Trophoblast cell (in vitro differentiated cells and primary cell): ENCODE data around the gene ANP32B.

Experiments used
- DNase-seq, 2 donors: peaks; one replicate each; pipeline ENCODE4 v3.0.0-alpha.2; 2016
- H2AFZ ChIP-seq: 2 replicates; pipeline ENCODE4 v1.6.1; 2013; ENCODE audit warnings: low read length, moderate library complexity, mild to moderate bottlenecking; ENCODE audit not compliant: insufficient read depth, poor library complexity
- H2AK5ac ChIP-seq: 2 replicates; pipeline ENCODE4 v1.6.1; 2013; ENCODE audit warnings: mild to moderate bottlenecking, low read length
- H2BK120ac ChIP-seq: 2 replicates; pipeline ENCODE4 v1.6.1; 2013; ENCODE audit warnings: low read length, mild to moderate bottlenecking, moderate library complexity; ENCODE audit not compliant: insufficient read depth, poor library complexity
- H2BK12ac ChIP-seq: 2 replicates; pipeline ENCODE4 v1.6.1; 2013; ENCODE audit warnings: mild to moderate bottlenecking, low read length, moderate library complexity
- H2BK5ac ChIP-seq: 2 replicates; pipeline ENCODE4 v1.6.1; 2013; ENCODE audit warnings: low read length, low read depth, moderate library complexity, mild to moderate bottlenecking; ENCODE audit not compliant: poor library complexity
- H3K14ac ChIP-seq: 2 replicates; pipeline ENCODE4 v1.6.1; 2013; ENCODE audit warnings: mild to moderate bottlenecking, low read length
- H3K18ac ChIP-seq: 2 replicates; pipeline ENCODE4 v1.6.1; 2013; ENCODE audit warnings: mild to moderate bottlenecking, low read length
- H3K23ac ChIP-seq: 2 replicates; pipeline ENCODE4 v1.6.1; 2013; ENCODE audit warnings: low read length
- H3K27ac ChIP-seq: 2 replicates; pipeline ENCODE4 v1.5.1; 2013; ENCODE audit warnings: low read depth, mild to moderate bottlenecking, inconsistent platforms, low read length, moderate library complexity
- H3K27me3 ChIP-seq: 2 replicates; pipeline ENCODE4 v1.6.1; 2013; ENCODE audit warnings: inconsistent platforms, mild to moderate bottlenecking, low read length, moderate library complexity; ENCODE audit not compliant: insufficient read depth
- H3K36me3 ChIP-seq, 2 experiments: 1 replicate in 1 of 2; 2 replicates in 1 of 2; pipeline ENCODE4 v1.6.1; 2013; ENCODE audit warnings: low read length in 2 of 2, mild to moderate bottlenecking in 2 of 2, moderate library complexity in 1 of 2; ENCODE audit not compliant: insufficient read depth in 2 of 2, control insufficient read depth in 1 of 2
- H3K4ac ChIP-seq: 2 replicates; pipeline ENCODE4 v1.6.1; 2013; ENCODE audit warnings: low read depth, mild to moderate bottlenecking, low read length, moderate library complexity
- H3K4me1 ChIP-seq, 2 experiments: 1 replicate in 1 of 2; 2 replicates in 1 of 2; pipeline ENCODE4 v1.6.1; 2013; ENCODE audit warnings: low read length in 2 of 2, mild to moderate bottlenecking in 2 of 2, moderate library complexity in 1 of 2; ENCODE audit not compliant: insufficient read depth in 2 of 2, control insufficient read depth in 1 of 2
- H3K4me2 ChIP-seq: 2 replicates; pipeline ENCODE4 v1.6.1; 2013; ENCODE audit warnings: inconsistent platforms, mild to moderate bottlenecking, low read length, moderate library complexity
- H3K4me3 ChIP-seq: 2 replicates; pipeline ENCODE4 v1.5.1; 2013; ENCODE audit warnings: mild to moderate bottlenecking, low read depth, low read length, inconsistent platforms
- H3K79me1 ChIP-seq: one replicate; pipeline ENCODE4 v1.6.1; 2013; ENCODE audit warnings: low read length
- H3K79me2 ChIP-seq: 2 replicates; pipeline ENCODE4 v1.6.1; 2013; ENCODE audit warnings: low read length, mild to moderate bottlenecking; ENCODE audit not compliant: control insufficient read depth, insufficient read depth, poor library complexity
- H3K9ac ChIP-seq: 2 replicates; pipeline ENCODE4 v1.6.1; 2013; ENCODE audit warnings: mild to moderate bottlenecking, low read length
- H3K9me3 ChIP-seq: 2 replicates; pipeline ENCODE4 v1.6.1; 2013; ENCODE audit warnings: low read depth, mild to moderate bottlenecking, control low read depth, inconsistent platforms, low read length; ENCODE audit not compliant: insufficient read depth
- H4K12ac ChIP-seq: 2 replicates; pipeline ENCODE4 v1.6.1; 2013; ENCODE audit warnings: low read depth, mild to moderate bottlenecking, low read length, moderate library complexity
- H4K8ac ChIP-seq: 2 replicates; pipeline ENCODE4 v1.6.1; 2013; ENCODE audit warnings: low read depth, mild to moderate bottlenecking, low read length, moderate library complexity
- H4K91ac ChIP-seq: one replicate; pipeline ENCODE4 v1.6.1; 2013; ENCODE audit warnings: low read depth, mild to moderate bottlenecking, low read length, moderate library complexity
- WGBS: extraction: QIAGEN DNeasy Blood & Tissue Kit; methylation state at CpG from one replicate; pipeline ENCODE4 v1.1.7; 2013; ENCODE audit warnings: missing lambda C conversion rate; ENCODE audit not compliant: insufficient read length, insufficient coverage; ENCODE audit errors: extremely low coverage; 5-methylcytosine and 5-hydroxymethylcytosine counted together

Gene ANP32B

DNA sequence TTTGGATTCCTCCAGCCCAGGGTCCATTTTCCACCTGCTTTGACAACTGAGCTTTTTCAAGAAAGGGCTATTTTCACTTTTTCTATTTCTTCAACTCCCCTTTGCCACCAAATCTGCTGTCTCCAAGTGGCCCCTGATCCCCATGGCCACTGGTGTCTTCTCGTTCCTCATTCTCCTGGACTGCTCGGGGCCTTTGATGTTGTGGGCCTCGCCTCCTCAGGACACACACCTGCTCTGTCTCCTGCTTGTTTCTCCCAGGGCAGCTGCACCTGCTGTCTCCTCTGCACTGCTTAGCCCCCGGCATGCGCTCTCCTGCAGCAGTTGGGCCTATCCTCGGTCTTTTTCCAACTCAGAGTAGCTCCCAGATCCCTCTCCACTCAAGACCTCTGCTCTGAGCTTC lies 57.1 kb downstream of the ANP32B start:
- H2AFZ ChIP-seq: no peak overlapping the region
- H3K36me3 ChIP-seq: peaks cover 0 to 2% of the 10 kb centered on the region in 2 experiments
- H4K91ac ChIP-seq: no peak overlapping the region
- no peak overlapping the region for H2BK12ac ChIP-seq
- H2BK5ac ChIP-seq: no peak overlapping the region
- no peak overlapping the region for H3K27ac ChIP-seq
- H2AK5ac ChIP-seq: no peak overlapping the region
- no peak overlapping the region for H3K4me2 ChIP-seq
- no peak overlapping the region for H3K4me3 ChIP-seq
- H4K12ac ChIP-seq: no peak overlapping the region
- H3K27me3 ChIP-seq: no peaks in the 10 kb centered on the region
- WGBS: no CpG with 5 or more reads among the region's 6 CpGs
- H4K8ac ChIP-seq: no peak overlapping the region
- no peak overlapping the region for H3K23ac ChIP-seq
- no peak for DNase-seq
- H3K9ac ChIP-seq: no peak overlapping the region
- no peak overlapping the region for H3K14ac ChIP-seq
- no peaks in the 10 kb centered on the region for H3K79me1 ChIP-seq
- H2BK120ac ChIP-seq: no peak overlapping the region
- H3K4ac ChIP-seq: no peak overlapping the region
- peaks cover 2% of the 10 kb centered on the region for H3K9me3 ChIP-seq
- no peaks in the 10 kb centered on the region for H3K79me2 ChIP-seq
- H3K4me1 ChIP-seq: no peaks in the 10 kb centered on the region
- no peak overlapping the region for H3K18ac ChIP-seq

DNA sequence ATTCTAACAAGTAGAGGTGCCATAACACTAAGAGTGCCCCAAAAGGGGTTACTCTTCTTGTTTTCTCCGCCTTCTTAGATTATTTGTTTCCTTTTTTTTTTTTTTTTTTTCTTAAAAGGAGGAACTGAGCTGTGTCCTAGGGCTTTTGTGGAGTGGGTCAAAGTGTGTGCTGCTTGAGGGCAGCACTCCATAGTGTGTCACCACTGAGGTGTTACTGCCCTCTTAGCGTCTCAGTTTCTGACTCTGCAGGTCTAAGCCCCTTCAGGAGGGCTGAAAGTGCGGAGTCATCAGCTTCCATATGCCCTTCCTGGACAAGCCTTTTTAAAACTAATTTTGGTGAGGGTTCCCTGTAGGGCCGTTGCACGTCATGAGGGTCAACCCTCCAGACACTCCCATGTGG lies 60.8 kb downstream of the ANP32B start:
- Histone ChIP-seq H3K14ac (no peak overlapping the region), H3K79me1 (no peaks in the 10 kb centered on the region), H2AK5ac (no peak overlapping the region), H2BK12ac (no peak overlapping the region), H3K23ac (no peak overlapping the region), H4K91ac (peak overlapping the region; percentile 14), H3K9ac (no peak overlapping the region), H2AFZ (no peak overlapping the region), H3K4me1 (no peaks in the 10 kb centered on the region), H2BK5ac (no peak overlapping the region), H3K36me3 (peaks cover 0 to 2% of the 10 kb centered on the region in 2 experiments), H4K12ac (no peak overlapping the region), H3K79me2 (no peaks in the 10 kb centered on the region), H3K4me3 (no peak overlapping the region), H3K4me2 (no peak overlapping the region), H3K27me3 (no peaks in the 10 kb centered on the region), H3K18ac (no peak overlapping the region), H3K9me3 (no peaks in the 10 kb centered on the region), H3K4ac (no peak overlapping the region), H4K8ac (no peak overlapping the region), H3K27ac (no peak overlapping the region), H2BK120ac (no peak overlapping the region)
- DNase-seq: no peak
- no CpG with 5 or more reads among the region's 5 CpGs for WGBS

DNA sequence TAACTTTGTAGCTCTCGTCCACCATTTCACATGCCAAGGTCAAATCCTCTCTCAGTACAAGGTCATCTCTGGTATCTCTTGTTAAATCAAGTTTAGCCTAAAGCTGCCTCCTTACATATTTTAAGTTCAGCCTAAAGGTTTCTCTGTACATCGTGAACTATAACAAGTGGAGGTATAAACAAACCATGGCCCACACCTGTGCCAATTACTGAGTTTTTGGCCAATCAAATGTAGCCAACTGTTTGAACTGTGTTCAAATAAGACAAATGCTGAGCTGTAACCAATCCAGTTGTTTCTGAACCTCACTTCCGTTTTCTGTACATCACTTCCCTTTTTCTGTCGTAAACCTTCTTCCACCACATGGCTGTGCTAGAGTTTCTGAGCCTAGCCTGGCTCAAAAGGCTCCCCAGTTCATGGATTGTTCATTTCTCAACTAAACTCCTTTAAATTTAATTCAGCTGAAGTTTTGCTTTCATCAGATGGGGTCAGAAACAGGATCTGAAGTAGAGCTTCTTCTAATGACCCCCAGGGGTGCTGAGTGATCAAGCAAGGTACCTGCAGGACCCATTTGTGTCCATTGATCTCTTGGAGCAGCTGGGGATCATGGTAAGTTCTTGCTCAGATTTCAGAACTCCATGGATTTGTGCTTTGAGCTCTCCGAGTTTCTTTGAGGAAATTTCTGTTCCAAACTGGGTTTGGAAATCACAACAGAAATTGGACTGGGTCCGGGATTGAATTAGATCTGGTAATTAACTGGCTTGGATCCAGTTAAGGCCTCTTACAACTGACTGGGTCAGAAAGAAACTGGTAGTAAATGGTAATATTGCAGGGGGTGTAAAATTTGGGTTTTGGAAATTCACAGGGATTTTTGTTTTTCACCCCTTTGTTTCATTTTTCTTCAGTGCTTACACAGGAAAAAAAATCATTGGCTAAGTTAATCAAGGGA lies 62.4 kb downstream of the ANP32B start:
- Histone ChIP-seq H2AK5ac (no peak overlapping the region), H4K8ac (no peak overlapping the region), H3K18ac (no peak overlapping the region), H3K4me3 (no peak overlapping the region), H3K9ac (no peak overlapping the region), H3K4me1 (no peaks in the 10 kb centered on the region), H3K4me2 (no peak overlapping the region), H3K14ac (no peak overlapping the region), H4K91ac (no peak overlapping the region), H3K79me1 (no peaks in the 10 kb centered on the region), H3K4ac (no peak overlapping the region), H4K12ac (no peak overlapping the region), H3K27me3 (no peaks in the 10 kb centered on the region), H2AFZ (no peak overlapping the region), H3K36me3 (peaks cover 0 to 2% of the 10 kb centered on the region in 2 experiments), H2BK5ac (no peak overlapping the region), H2BK12ac (no peak overlapping the region), H3K27ac (no peak overlapping the region), H3K79me2 (no peaks in the 10 kb centered on the region), H2BK120ac (no peak overlapping the region), H3K23ac (no peak overlapping the region), H3K9me3 (no peaks in the 10 kb centered on the region)
- peak in 1 of 2 donors; percentile 13 for DNase-seq
- WGBS: no CpG with 5 or more reads among the region's 6 CpGs

DNA sequence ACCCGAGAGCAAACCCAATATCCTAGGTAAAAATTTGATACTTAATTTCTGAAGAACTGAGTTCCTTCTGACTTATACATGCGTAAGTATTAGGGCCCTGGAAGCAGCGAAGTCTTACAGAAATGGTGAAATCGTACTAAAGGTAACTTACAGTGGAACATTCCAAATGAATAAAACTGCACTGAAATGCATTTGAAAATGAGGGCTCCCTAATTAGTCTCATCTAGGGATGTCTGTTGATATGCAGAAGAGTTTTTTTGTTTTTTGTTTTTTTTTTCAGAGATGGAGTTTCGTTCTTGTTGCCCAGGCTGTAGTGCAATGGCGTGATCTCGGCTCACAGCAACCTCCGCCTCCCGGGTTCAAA lies 63.0 kb downstream of the ANP32B start:
- Histone ChIP-seq H2AK5ac (no peak overlapping the region), H2BK12ac (no peak overlapping the region), H3K14ac (no peak overlapping the region), H4K91ac (no peak overlapping the region), H2BK120ac (no peak overlapping the region), H3K36me3 (peaks cover 0 to 2% of the 10 kb centered on the region in 2 experiments), H3K23ac (no peak overlapping the region), H3K4ac (no peak overlapping the region), H3K4me2 (no peak overlapping the region), H3K79me2 (no peaks in the 10 kb centered on the region), H3K9me3 (no peaks in the 10 kb centered on the region), H3K9ac (no peak overlapping the region), H3K27me3 (no peaks in the 10 kb centered on the region), H3K79me1 (no peaks in the 10 kb centered on the region), H2AFZ (no peak overlapping the region), H3K4me1 (no peaks in the 10 kb centered on the region), H2BK5ac (no peak overlapping the region), H4K12ac (no peak overlapping the region), H3K18ac (no peak overlapping the region), H4K8ac (no peak overlapping the region), H3K27ac (no peak overlapping the region), H3K4me3 (no peak overlapping the region)
- DNase-seq: no peak
- WGBS: no CpG with 5 or more reads among the region's 9 CpGs
